ENCODE measurements around the gene PCDHA8. TPM values are rescaled to one million over a fixed set of nuclear protein-coding genes. Genes with fewer than 3 reads are reported as not detected.

Gene PCDHA8
- total RNA-seq, 6 experiments from 2014 or later: 0.05 to 0.12 TPM; not detected in 4

- no peak overlapping the region for H3K4me3 Mint-ChIP-seq
- H3K27me3 Mint-ChIP-seq (ENCODE audit: insufficient read depth): no peaks in the 10 kb centered on the region
- DNase-seq: no peak
- H3K27ac Mint-ChIP-seq: no peak overlapping the region
- no peak for TF ChIP-seq CTCF (IDR thresholded peaks at IDR 0.05)
- peaks cover 53% of the 10 kb centered on the region for H3K9me3 Mint-ChIP-seq
- peaks cover 7% of the 10 kb centered on the region; the same call in 1 of the 2 replicates for H3K36me3 Mint-ChIP-seq (ENCODE audit: low read depth)
- no peaks in the 10 kb centered on the region for H3K4me1 Mint-ChIP-seq (ENCODE audit: low read depth)
Observed at GRCh38 chr5:140857987-140858240, 16.9 kb downstream of the PCDHA8 start.

- no peaks in the 10 kb centered on the region for H3K4me1 Mint-ChIP-seq (ENCODE audit: low read depth)
- no peaks in the 10 kb centered on the region for H3K36me3 Mint-ChIP-seq (ENCODE audit: low read depth)
- no peak overlapping the region for H3K27ac Mint-ChIP-seq
- DNase-seq: no peak
- no peaks in the 10 kb centered on the region for H3K27me3 Mint-ChIP-seq (ENCODE audit: insufficient read depth)
- H3K9me3 Mint-ChIP-seq: peaks cover 41% of the 10 kb centered on the region
- no peak overlapping the region for H3K4me3 Mint-ChIP-seq
- no peak for TF ChIP-seq CTCF (IDR thresholded peaks at IDR 0.05)
Observed at GRCh38 chr5:140862441-140863295, 21.7 kb downstream of the PCDHA8 start.

GRCh38 chr5:140868721-140869554, 28.0 kb downstream of the PCDHA8 start, which contains the start of gene PCDHA11:
Gene PCDHA11, plus strand, starts transcription at chr5:140868957. Its CDS starts 147 bp downstream, at chr5:140869104.
- Mint-ChIP-seq H3K4me3 (peak within 1 kb of the TSS; percentile 46; the same call in 1 of the 2 replicates), H3K27ac (no peak within 1 kb of the TSS), H3K27me3 (ENCODE audit: insufficient read depth) (no peaks in the 10 kb centered on the region), H3K36me3 (ENCODE audit: low read depth) (peaks cover 5% of the 10 kb centered on the region; the same call in 1 of the 2 replicates), H3K9me3 (peaks cover 13% of the 10 kb centered on the region), H3K4me1 (ENCODE audit: low read depth) (no peaks in the 10 kb centered on the region)
- TF ChIP-seq CTCF (IDR thresholded peaks at IDR 0.05): no peak
- DNase-seq: no peak

- peak; percentile 26; the same call in 1 of the 2 replicates for TF ChIP-seq CTCF (IDR thresholded peaks at IDR 0.05)
- Mint-ChIP-seq H3K9me3 (peaks cover 13% of the 10 kb centered on the region), H3K27me3 (ENCODE audit: insufficient read depth) (no peaks in the 10 kb centered on the region), H3K27ac (no peak overlapping the region), H3K4me1 (ENCODE audit: low read depth) (no peaks in the 10 kb centered on the region), H3K4me3 (no peak overlapping the region; the same call in 1 of the 2 replicates), H3K36me3 (ENCODE audit: low read depth) (peaks cover 5% of the 10 kb centered on the region; the same call in 1 of the 2 replicates)
- DNase-seq: no peak
Observed at GRCh38 chr5:140869555-140869886, 28.5 kb downstream of the PCDHA8 start.

GRCh38 chr5:140870221-140871201, 29.5 kb downstream of the PCDHA8 start:
- H3K27me3 Mint-ChIP-seq (ENCODE audit: insufficient read depth): no peaks in the 10 kb centered on the region
- no peak for TF ChIP-seq CTCF (IDR thresholded peaks at IDR 0.05)
- H3K36me3 Mint-ChIP-seq (ENCODE audit: low read depth): peaks cover 5% of the 10 kb centered on the region; the same call in 1 of the 2 replicates
- no peak overlapping the region for H3K4me3 Mint-ChIP-seq
- H3K27ac Mint-ChIP-seq: no peak overlapping the region
- no peaks in the 10 kb centered on the region for H3K4me1 Mint-ChIP-seq (ENCODE audit: low read depth)
- DNase-seq: no peak
- peaks cover 20% of the 10 kb centered on the region for H3K9me3 Mint-ChIP-seq

Measured in HFFc6 (cell line).